SU-DHL-6 (cell line): ENCODE data around the gene CD70.
"Not testable (repeated sequence)": the region's sequence is repeated elsewhere in the genome, so short reads cannot be mapped to it uniquely, and the experiment has no call there.

Source experiments
- H2AFZ ChIP-seq: fragments of 200-600 bp; sonication (generic); 2 replicates; pipeline ENCODE4 v1.6.1; 2014; ENCODE audit warnings: low read depth, mild to moderate bottlenecking, moderate library complexity, mixed read lengths, antibody characterized with exemption, low read length; ENCODE audit not compliant: severe bottlenecking
- H3F3A ChIP-seq: fragments of 200-600 bp; shearing (Covaris generic); 2 replicates; pipeline ENCODE4 v1.6.0; 2016; ENCODE audit warnings: antibody characterized with exemption, mild to moderate bottlenecking; ENCODE audit not compliant: insufficient read depth
- H3K27ac ChIP-seq: fragments of 200-600 bp; sonication (generic); 2 replicates; pipeline ENCODE4 v1.5.1; 2016; ENCODE audit warnings: low read depth, mild to moderate bottlenecking, low read length, moderate library complexity, mixed read lengths
- H3K27me3 ChIP-seq: fragments of 200-600 bp; sonication (generic), shearing (Covaris generic); 2 replicates; pipeline ENCODE4 v1.6.0; 2014; ENCODE audit warnings: mild to moderate bottlenecking, low read length
- H3K36me3 ChIP-seq: fragments of 200-600 bp; sonication (generic); 2 replicates; pipeline ENCODE4 v1.6.1; 2014; ENCODE audit warnings: mild to moderate bottlenecking, low read length, mixed read lengths
- H3K4me2 ChIP-seq: fragments of 300-600, 200-600 bp; shearing (Covaris generic), sonication (generic); 2 replicates; pipeline ENCODE4 v1.6.0; 2014; ENCODE audit warnings: low read length, low read depth, mild to moderate bottlenecking; ENCODE audit not compliant: poor library complexity, severe bottlenecking
- H3K4me3 ChIP-seq: fragments of 200-600 bp; sonication (generic); 2 replicates; pipeline ENCODE4 v1.5.1; 2014; ENCODE audit warnings: antibody characterized with exemption, low read length, mild to moderate bottlenecking, mixed read lengths; ENCODE audit not compliant: insufficient read depth, poor library complexity, severe bottlenecking
- H3K79me2 ChIP-seq: fragments of 200-600 bp; sonication (generic); 2 replicates; pipeline ENCODE4 v1.6.1; 2014; ENCODE audit warnings: mild to moderate bottlenecking, low read length, moderate library complexity; ENCODE audit not compliant: insufficient read depth
- H3K9ac ChIP-seq: fragments of 200-600 bp; sonication (generic); 2 replicates; pipeline ENCODE4 v1.7.0; 2014; ENCODE audit warnings: mild to moderate bottlenecking, low read length
- H3K9me2 ChIP-seq: fragments of 200-600 bp; sonication (generic); replicated peaks from 2 replicates; pipeline ENCODE4 v1.6.1; 2014; ENCODE audit warnings: low read length; ENCODE audit not compliant: insufficient read depth
- H3K9me3 ChIP-seq: fragments of 200-600 bp; sonication (generic); 2 replicates; pipeline ENCODE4 v1.6.1; 2014; ENCODE audit warnings: low read length, mixed read lengths; ENCODE audit not compliant: insufficient read depth
- H4K20me1 ChIP-seq: fragments of 200-600 bp; sonication (generic); 2 replicates; pipeline ENCODE4 v1.6.1; 2014; ENCODE audit warnings: low read depth, mild to moderate bottlenecking, antibody characterized with exemption, low read length, moderate library complexity, mixed read lengths
- EZH2phosphoT487 ChIP-seq: fragments of 200-600 bp; sonication (generic), shearing (Covaris generic); conservative IDR thresholded peaks from 2 replicates; pipeline ENCODE4 v1.6.1; 2018; ENCODE audit warnings: mild to moderate bottlenecking, antibody characterized with exemption, low read length, moderate library complexity, mixed read lengths
- TF ChIP-seq, protein P1 (sequence below): fragments of 200-600 bp; sonication (generic); IDR thresholded peaks from one replicate; pipeline ENCODE4 v1.5.1; 2017; ENCODE audit warnings: antibody characterized with exemption, mild to moderate bottlenecking, low read length, moderate library complexity; ENCODE audit not compliant: insufficient read depth, poor library complexity, severe bottlenecking

The CD70 gene, protein sequence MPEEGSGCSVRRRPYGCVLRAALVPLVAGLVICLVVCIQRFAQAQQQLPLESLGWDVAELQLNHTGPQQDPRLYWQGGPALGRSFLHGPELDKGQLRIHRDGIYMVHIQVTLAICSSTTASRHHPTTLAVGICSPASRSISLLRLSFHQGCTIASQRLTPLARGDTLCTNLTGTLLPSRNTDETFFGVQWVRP

DNA sequence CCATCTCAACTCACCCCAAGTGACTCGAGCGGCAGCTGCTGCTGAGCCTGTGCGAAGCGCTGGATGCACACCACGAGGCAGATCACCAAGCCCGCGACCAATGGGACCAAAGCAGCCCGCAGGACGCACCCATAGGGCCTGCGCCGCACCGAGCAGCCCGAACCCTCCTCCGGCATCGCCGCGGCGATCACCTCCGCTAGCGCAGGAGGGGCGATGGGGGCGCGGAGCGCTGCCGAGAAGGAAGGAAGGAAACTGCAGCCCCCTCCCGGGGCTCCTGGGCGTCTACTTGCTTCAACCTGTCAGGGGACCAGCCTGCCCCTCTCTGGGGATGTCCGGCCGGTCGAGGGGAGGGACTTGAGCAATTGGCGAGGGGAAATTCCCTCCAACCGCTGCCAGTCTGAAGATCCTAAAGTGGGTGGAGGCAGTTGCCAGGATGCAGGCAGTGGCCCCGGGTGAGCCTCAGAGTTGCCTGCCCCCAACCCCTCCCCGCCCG lies at the start of gene CD70:
CD70 (minus strand) TSS at position 324 of the 493 bp plus-strand sequence; CDS start at position 176, 148 bp downstream.
- H3K4me3 ChIP-seq, result peak within 1 kb of the TSS; percentile 33
- H3K9ac ChIP-seq, result peak within 1 kb of the TSS; percentile 42
- no peaks in the 10 kb centered on the region for H3K27me3 ChIP-seq
- H3K9me3 ChIP-seq, result no peaks in the 10 kb centered on the region
- H3F3A ChIP-seq, result peaks cover 5% of the 10 kb centered on the region; the same call in 1 of the 2 replicates
- H4K20me1 ChIP-seq, result no peaks in the 10 kb centered on the region
- H3K4me2 ChIP-seq, result peak within 1 kb of the TSS; percentile 66
- H3K36me3 ChIP-seq, result no peaks in the 10 kb centered on the region
- H2AFZ ChIP-seq, result peak within 1 kb of the TSS; percentile 24
- no peak for TF ChIP-seq EZH2phosphoT487
- TF ChIP-seq, protein P1, sequence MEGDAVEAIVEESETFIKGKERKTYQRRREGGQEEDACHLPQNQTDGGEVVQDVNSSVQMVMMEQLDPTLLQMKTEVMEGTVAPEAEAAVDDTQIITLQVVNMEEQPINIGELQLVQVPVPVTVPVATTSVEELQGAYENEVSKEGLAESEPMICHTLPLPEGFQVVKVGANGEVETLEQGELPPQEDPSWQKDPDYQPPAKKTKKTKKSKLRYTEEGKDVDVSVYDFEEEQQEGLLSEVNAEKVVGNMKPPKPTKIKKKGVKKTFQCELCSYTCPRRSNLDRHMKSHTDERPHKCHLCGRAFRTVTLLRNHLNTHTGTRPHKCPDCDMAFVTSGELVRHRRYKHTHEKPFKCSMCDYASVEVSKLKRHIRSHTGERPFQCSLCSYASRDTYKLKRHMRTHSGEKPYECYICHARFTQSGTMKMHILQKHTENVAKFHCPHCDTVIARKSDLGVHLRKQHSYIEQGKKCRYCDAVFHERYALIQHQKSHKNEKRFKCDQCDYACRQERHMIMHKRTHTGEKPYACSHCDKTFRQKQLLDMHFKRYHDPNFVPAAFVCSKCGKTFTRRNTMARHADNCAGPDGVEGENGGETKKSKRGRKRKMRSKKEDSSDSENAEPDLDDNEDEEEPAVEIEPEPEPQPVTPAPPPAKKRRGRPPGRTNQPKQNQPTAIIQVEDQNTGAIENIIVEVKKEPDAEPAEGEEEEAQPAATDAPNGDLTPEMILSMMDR, result no peak
- no peaks in the 10 kb centered on the region for H3K9me2 ChIP-seq
- peak within 1 kb of the TSS; percentile 45 for H3K27ac ChIP-seq
- no peaks in the 10 kb centered on the region for H3K79me2 ChIP-seq

DNA sequence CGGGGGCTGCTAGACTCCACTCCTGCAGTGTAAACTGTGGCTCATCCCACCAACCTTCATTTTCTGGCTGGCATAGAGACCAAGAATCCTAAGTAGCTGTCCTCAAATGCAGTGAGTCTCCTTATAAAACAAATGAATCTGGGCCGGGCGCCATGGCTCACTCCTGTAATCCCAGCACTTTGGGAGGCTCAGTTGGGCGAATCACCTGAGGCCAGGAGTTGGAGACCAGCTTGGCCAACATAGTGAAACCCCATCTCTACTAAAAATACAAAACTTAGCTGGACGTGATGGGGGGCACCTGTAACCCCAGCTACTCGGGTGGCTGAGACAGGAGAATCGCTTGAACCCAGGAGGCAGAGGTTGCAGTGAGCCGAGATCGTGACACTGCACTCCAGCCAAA lies 49.4 kb upstream of the CD70 start:
- H3F3A ChIP-seq, H3K36me3 ChIP-seq, H2AFZ ChIP-seq, H3K9ac ChIP-seq, H3K27ac ChIP-seq, H3K9me3 ChIP-seq, H3K27me3 ChIP-seq, H3K79me2 ChIP-seq, H3K9me2 ChIP-seq, H3K4me3 ChIP-seq, H3K4me2 ChIP-seq, H4K20me1 ChIP-seq: not testable (repeated sequence)

DNA sequence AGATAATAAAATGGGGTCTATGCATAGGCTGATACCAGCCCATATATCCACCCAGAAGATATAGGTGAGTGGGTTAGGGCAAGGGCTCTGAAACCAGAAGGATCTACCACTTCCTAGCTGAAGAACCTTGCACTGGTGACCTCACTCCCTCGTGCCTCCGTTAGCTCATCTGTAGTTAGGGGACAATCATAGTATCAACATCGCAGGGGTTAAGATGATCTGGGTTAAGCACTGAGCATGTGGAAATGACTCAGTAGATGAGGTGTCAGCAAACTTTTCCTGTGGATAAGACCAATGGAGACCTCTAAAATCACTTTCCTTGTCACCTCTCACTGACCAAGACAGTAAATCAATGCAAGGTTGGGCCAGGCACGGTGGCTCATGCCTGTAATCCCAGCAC lies 48.5 kb upstream of the CD70 start:
- Histone ChIP-seq H3F3A (no peaks in the 10 kb centered on the region), H3K4me2 (no peak overlapping the region)

DNA sequence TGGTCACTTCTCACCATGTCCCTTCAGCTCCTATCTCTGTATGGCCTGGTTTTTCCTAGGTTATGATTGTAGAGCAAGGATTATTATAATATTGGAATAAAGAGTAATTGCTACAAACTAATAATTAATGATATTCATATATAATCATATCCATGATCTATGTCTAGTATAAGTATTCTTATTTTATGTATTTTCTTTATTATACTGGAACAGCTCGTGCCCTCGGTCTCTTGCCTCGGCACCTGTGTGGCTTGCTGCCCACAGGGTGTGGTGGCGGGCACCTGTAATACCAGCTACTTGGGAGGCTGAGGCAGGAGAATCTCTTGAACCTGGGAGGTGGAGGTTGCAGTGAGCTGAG lies 42.5 kb upstream of the CD70 start:
- TF ChIP-seq, protein P1, result peak; percentile 8
- H3K27ac ChIP-seq, H3F3A ChIP-seq, H3K4me2 ChIP-seq, H3K36me3 ChIP-seq, H3K79me2 ChIP-seq, H3K9me3 ChIP-seq, H3K9me2 ChIP-seq, H3K4me3 ChIP-seq, H3K9ac ChIP-seq, H2AFZ ChIP-seq, H4K20me1 ChIP-seq, H3K27me3 ChIP-seq: not testable (repeated sequence)

More for the DNA sequence above, 48.5 kb upstream of the CD70 start:
- Histone ChIP-seq H3K4me3 (no peak overlapping the region), H2AFZ (no peak overlapping the region), H3K27me3 (no peaks in the 10 kb centered on the region), H3K9ac (no peak overlapping the region), H3K9me2 (no peaks in the 10 kb centered on the region), H4K20me1 (no peaks in the 10 kb centered on the region), H3K9me3 (no peaks in the 10 kb centered on the region), H3K79me2 (no peaks in the 10 kb centered on the region), H3K27ac (no peak overlapping the region), H3K36me3 (no peaks in the 10 kb centered on the region)
- TF ChIP-seq, protein P1, result no peak
- no peak for TF ChIP-seq EZH2phosphoT487
